ENCODE measurements around the gene ACSL5.

DNA sequence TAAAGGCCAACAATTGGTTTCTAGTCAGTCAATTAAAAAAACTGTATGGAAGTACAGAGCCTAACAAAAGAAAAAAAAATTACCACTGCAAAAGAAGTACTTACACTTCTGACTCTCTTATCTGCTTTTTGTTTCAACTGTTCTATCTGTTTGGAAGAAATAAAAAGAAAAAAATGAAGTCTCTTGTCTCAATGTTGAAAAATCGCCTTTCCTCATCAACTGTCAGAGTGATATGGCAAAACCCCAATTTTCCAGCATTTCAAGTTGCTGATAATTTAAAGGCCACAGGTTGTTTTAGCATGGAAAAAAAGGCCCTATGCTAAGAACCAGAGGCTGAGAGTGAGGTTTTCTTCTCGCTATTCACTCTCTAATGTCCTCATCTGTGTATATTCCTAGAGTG is 59.2 kb downstream of the ACSL5 start:
- TF ChIP-seq EZH2 (IDR thresholded peaks at IDR 0.05; ENCODE audit: low read length, missing control alignments), result no peak
- TF ChIP-seq CTCF (conservative IDR thresholded peaks at IDR 0.05 in 1 of 2, IDR thresholded peaks at IDR 0.05 in 1 of 2; ENCODE audit: low read depth in 1 of 2, low read length in 2 of 2), result no peak
